ENCODE measurements around the gene CEP131.

CEP131 gene

DNA sequence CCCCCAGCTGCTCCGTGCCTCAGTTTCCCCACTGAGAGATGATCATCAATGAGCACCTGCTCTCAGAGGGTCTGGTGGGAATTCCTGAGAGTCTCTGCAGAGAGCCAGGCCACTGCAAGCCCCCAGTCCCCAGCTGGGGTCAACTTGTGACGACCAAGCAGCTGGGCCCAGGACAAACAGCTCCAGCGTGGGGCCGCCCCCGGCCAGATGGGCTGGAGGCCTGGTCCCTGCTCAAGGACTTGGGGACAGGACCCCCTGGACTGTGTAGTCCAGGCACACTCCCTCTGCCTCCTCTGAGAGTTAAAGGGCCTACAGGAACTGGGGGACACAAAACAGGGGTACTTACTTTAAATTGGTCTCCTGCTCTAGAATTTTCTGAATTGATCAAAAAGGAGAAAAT lies 40.2 kb downstream of the CEP131 start:
- no peaks in the 10 kb centered on the region for H3K4me1 Mint-ChIP-seq
- H3K4me3 Mint-ChIP-seq, result no peak overlapping the region
- no peaks in the 10 kb centered on the region for H3K27me3 Mint-ChIP-seq
- H3K36me3 Mint-ChIP-seq, result no peaks in the 10 kb centered on the region
- H3K9me3 Mint-ChIP-seq, result no peaks in the 10 kb centered on the region
- no peak overlapping the region for H3K27ac Mint-ChIP-seq

DNA sequence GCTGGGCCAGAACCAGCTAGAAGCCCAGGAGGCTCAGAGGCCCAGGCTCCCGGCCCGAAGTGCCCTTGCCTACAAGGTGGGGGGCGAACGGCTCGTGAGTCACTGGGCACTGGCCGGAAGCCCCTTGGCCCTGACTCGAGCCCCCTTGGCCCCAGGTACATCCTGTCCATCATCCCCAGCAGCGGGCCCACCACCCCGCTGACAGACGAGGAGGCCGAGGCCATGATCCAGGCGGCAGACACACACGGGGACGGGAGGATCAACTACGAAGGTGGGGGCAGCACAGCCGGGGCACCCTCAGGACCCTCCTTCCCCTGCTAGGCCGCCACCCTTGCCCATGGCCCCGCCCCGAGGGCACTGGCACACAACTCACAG lies 41.0 kb downstream of the CEP131 start:
- no peak overlapping the region for H3K4me3 Mint-ChIP-seq
- no peaks in the 10 kb centered on the region for H3K4me1 Mint-ChIP-seq
- H3K27me3 Mint-ChIP-seq, result no peaks in the 10 kb centered on the region
- no peak overlapping the region for H3K27ac Mint-ChIP-seq
- H3K9me3 Mint-ChIP-seq, result no peaks in the 10 kb centered on the region
- no peaks in the 10 kb centered on the region for H3K36me3 Mint-ChIP-seq

DNA sequence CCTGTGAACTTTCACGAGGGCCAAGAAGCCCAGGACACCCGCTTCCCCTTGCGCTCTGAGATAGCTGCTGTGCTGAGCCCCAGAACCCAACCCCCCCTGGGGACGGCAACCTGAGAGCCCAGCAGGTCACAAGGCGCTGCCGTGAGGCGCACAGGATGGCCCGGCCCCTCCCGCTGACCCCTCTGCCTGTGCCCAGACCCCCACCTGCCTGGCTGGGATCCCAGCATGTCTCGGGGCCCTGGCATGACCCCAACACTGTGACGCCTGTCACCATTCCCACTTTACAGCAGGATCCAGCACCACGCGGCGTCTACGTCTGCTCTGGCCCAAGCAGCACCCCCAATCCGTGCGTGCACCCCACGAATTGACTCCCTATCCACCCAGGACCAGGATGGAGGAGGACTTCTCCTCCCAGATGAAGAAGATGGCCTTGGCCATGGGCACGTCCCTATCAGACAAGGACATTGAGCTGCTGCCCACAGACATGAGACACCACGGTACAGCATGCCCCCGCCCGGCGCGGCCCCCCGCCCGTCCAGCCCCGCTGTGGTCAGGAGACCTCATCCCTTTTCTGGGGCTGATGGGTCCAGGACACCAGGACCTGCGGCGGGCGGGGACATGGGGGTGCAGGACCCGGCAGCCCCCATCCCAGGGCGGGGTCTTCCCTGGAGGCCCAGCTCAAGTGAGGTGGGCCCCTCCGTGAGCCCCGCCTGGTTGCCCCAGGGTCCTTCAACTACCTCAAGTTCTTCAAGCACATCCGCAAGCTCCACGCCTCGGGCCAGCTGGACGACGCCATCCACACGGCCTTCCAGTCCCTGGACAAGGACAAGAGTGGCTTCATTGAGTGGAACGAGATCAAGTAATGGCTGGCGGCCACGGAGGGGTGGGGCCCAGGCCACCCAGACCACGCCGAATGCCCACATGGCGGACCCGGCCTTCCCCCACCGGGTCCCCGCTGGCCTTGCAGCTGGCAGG lies 41.6 kb downstream of the CEP131 start:
- Mint-ChIP-seq H3K9me3 (no peaks in the 10 kb centered on the region), H3K4me1 (no peaks in the 10 kb centered on the region), H3K36me3 (no peaks in the 10 kb centered on the region), H3K4me3 (no peak overlapping the region), H3K27me3 (no peaks in the 10 kb centered on the region), H3K27ac (no peak overlapping the region)

DNA sequence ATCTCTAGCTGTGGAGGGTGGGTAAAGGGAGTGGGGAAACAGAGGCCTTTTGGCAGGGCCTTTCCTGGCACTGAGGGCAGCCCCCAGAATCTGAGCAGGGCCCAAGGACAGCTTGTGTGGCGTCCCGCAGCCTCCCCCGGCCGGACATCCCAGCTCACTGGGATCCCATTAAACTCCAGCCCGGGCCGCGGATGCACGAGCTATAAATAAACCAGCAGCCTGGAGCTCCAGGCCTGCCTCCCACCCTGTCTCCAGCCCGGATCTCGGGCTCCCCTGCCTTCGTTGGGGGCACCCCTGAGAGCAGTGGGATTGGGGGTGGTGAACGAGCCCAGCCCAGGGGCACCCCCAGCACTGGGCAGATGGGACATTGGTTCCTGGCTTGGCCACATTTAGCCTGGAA lies 42.9 kb downstream of the CEP131 start:
- Mint-ChIP-seq H3K36me3 (no peaks in the 10 kb centered on the region), H3K4me3 (no peak overlapping the region), H3K4me1 (no peaks in the 10 kb centered on the region), H3K27ac (no peak overlapping the region), H3K9me3 (no peaks in the 10 kb centered on the region), H3K27me3 (no peaks in the 10 kb centered on the region)

DNA sequence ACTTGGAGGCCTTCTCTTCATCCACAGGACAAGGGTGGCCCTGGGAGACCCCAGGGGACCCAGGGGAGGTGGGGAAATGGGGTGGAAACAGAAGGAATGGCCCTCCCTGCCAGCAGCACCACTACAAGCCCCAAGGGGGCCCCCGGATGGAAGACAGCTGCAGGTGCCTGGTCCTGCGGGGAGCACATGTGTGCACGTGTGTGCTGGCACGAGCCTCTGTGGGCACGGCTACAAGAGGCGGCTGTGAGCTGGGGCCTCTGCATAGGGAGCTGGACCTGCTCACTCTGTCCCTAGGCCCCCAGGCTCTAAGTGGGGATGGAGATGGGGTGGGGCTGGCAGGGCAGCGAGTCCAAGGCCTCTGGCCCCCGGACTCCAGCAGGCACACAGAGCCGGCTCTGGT lies 43.5 kb downstream of the CEP131 start:
- H3K9me3 Mint-ChIP-seq, result no peaks in the 10 kb centered on the region
- H3K4me3 Mint-ChIP-seq, result no peak overlapping the region
- H3K27me3 Mint-ChIP-seq, result no peaks in the 10 kb centered on the region
- no peak overlapping the region for H3K27ac Mint-ChIP-seq
- H3K36me3 Mint-ChIP-seq, result no peaks in the 10 kb centered on the region
- H3K4me1 Mint-ChIP-seq, result no peaks in the 10 kb centered on the region

DNA sequence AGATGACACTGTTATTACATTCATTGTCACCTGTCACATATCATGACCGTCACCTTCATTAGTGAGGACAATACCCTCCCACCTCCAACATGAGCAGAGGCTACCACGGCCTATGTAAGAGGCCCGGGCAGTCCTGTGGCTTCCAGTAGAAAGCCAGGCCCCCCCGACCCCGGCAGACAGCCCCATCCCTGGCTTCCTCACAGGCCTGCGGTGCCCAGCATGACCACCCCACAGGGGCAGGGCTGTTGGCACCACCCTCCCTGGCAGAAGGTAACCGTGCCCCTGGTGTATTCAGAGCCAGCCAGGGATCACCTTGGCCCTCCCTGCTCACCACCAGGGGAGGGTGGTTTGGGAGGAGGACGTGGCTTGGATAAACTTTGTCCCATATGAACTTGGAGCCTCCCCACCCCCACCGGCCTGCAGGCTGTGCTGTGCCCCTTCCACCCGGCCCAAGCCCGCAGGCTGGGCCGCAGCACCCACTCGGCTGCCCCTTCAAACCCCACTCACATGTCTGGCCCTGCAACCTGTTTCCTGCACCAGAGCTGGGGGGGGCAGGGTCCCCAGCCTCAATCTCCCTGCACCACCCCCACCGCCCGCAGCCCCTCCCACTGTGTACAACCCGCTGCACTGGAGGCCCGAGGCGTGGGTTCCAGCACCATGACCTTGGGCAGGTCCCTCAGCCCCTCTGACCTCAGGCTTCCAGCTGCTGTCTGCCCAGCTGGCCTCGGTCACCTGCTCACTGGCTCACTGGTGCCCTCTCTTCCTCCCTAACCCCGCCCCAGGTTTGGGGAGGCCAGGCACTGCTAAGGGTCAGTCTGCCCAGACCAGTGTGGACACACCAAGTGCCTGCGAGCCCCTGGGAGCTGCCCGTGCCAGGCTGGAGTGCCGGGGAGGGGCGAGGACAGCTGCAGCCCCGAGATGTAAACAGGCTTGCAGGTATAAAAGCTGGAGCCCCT lies 44.4 kb downstream of the CEP131 start:
- Mint-ChIP-seq H3K4me3 (no peak overlapping the region), H3K27me3 (no peaks in the 10 kb centered on the region)

DNA sequence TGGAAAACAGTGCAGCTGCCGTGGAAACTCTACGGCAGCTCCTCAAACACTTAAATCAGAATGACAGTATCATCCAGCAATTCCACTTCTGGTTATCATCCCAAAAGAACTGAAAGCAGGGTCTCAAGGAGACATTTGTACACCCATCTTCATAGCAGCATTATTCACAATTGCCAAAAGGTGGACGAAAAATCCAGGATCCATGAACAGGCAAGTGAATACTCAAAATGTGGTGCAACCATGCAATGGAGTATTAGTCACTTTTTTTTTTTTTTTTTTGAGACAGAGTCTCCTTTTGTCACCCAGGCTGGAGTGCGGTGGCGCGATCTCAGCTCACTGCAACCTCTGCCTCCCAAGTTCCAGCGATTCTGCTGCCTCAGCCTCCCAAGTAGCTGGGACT lies 46.1 kb downstream of the CEP131 start:
- Mint-ChIP-seq H3K4me3 (no peak overlapping the region), H3K36me3 (no peaks in the 10 kb centered on the region), H3K4me1 (no peaks in the 10 kb centered on the region), H3K27ac (no peak overlapping the region), H3K9me3 (no peaks in the 10 kb centered on the region), H3K27me3 (no peaks in the 10 kb centered on the region)

More for the DNA sequence above, 44.4 kb downstream of the CEP131 start:
- H3K9me3 Mint-ChIP-seq, result no peaks in the 10 kb centered on the region
- no peaks in the 10 kb centered on the region for H3K36me3 Mint-ChIP-seq
- H3K27ac Mint-ChIP-seq, result no peak overlapping the region
- no peaks in the 10 kb centered on the region for H3K4me1 Mint-ChIP-seq

DNA sequence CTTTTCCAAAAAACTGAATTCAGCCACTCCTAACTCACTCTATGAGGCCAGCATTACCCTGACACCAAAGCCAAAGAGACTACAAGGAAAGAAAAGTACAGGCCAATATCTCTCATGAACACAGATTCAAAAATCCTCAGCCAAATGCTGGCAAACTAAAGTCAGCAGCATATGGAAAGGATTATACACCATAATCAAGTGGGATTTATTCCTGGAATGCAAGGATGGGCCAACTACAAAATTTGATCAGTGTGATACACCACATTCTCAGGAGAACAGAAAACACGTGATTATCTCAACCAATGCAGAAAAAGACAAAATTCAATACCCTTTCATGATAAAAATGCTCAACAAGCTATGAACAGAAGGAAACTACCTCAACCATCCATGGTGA lies 49.0 kb downstream of the CEP131 start:
- no peaks in the 10 kb centered on the region for H3K27me3 Mint-ChIP-seq
- no peaks in the 10 kb centered on the region for H3K9me3 Mint-ChIP-seq
- H3K36me3 Mint-ChIP-seq, result no peaks in the 10 kb centered on the region
- H3K27ac Mint-ChIP-seq, result no peak overlapping the region
- no peaks in the 10 kb centered on the region for H3K4me1 Mint-ChIP-seq
- H3K4me3 Mint-ChIP-seq, result no peak overlapping the region

DNA sequence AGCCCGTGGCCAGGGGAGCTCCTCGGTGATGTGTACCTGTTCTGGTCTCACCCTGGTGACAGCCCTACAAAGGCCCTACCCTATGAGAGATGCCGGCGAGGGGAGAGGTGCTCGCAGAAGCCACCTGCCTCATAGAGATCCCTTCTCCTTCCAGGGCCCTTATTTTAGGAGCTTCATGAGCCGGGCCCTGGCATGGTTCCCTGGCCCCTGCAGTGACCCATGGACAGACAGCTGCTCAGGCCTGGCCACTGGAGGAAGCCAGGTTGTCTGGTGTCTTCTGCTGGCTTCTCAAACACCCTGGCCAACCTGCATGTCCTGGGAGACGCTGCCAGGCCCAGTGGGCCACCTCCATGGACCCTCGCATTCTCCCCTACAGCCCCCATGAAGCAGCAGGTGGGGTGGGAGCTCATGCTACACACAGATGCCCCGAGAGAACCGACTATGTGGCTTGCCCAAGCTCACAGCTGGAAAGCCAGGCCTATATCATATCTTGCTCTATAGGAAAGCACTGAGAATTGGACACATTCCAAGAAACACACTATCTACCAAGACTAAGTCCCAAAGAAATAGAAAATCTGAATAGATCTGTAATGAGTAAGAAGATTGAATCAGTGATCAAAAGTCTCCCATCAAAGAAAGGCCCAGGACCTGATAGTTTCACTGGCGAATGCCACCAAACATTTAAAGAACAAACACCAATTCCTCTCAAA lies 49.6 kb downstream of the CEP131 start:
- Mint-ChIP-seq H3K27ac (no peak overlapping the region), H3K36me3 (no peaks in the 10 kb centered on the region), H3K4me3 (no peak overlapping the region), H3K27me3 (no peaks in the 10 kb centered on the region), H3K9me3 (no peaks in the 10 kb centered on the region), H3K4me1 (no peaks in the 10 kb centered on the region)

DNA sequence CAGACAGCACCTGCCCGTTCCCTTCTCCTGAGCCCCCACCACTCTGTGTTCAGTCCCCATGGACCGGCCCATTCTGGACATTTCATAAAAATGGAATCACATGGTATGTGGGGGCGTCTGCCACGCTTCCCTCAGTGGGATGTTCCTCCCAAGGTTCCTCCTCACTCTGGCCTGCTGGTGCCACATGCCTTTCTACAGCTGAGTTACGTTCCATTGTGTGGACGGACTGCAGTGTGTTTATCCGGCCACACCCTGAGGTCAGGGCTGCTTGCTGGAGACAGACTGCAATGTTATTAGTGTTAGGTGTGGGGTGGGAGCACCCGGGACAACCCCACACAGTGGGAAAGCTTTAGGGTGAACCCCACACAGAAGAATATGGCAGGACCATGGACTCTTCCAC lies 50.8 kb downstream of the CEP131 start:
- no peak overlapping the region for H3K27ac Mint-ChIP-seq
- no peaks in the 10 kb centered on the region for H3K36me3 Mint-ChIP-seq
- no peak overlapping the region for H3K4me3 Mint-ChIP-seq
- peaks cover 4% of the 10 kb centered on the region for H3K4me1 Mint-ChIP-seq
- H3K27me3 Mint-ChIP-seq, result peaks cover 1% of the 10 kb centered on the region
- no peaks in the 10 kb centered on the region for H3K9me3 Mint-ChIP-seq

DNA sequence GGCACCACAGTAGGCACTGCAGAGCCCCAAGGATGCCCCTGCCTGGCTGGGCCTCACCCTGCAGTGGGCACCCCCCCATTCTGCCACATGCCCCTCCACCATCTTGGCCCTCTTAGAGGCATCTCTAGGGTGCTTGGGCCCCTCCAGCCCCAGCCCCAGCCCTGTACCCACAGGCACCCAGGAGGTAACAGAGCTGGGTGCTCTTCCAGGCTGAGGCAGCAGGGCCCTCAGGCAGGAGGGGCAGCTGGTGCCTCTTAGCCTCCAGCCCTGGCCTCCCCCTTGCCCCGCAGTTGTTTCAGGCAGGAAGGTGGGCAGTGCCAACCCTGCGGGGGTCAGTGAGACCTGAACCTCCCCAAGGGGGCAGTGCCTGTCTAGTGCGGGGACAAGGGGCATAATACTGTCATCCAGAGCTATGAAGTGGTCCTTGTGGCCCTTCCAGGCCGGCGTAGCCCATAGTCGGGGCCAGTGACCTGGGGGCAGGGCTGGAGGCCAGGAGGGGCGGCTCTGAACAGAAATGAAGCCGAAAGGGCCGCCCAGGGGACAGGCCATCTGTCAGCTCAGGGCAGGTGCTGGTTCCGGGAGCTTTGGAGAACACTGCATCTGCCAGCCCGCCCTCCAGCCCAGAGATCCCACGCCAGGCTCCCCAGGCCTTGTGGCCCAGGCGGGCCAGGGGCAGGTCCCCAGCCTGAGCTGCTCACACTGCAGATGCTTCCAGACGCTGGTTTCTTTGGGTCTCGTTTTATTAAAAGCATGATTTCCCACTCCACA lies 51.9 kb downstream of the CEP131 start:
- no peak overlapping the region for H3K4me3 Mint-ChIP-seq
- peaks cover 1% of the 10 kb centered on the region for H3K27me3 Mint-ChIP-seq
- no peak overlapping the region for H3K27ac Mint-ChIP-seq
- no peaks in the 10 kb centered on the region for H3K36me3 Mint-ChIP-seq
- no peaks in the 10 kb centered on the region for H3K9me3 Mint-ChIP-seq
- peaks cover 4% of the 10 kb centered on the region for H3K4me1 Mint-ChIP-seq

DNA sequence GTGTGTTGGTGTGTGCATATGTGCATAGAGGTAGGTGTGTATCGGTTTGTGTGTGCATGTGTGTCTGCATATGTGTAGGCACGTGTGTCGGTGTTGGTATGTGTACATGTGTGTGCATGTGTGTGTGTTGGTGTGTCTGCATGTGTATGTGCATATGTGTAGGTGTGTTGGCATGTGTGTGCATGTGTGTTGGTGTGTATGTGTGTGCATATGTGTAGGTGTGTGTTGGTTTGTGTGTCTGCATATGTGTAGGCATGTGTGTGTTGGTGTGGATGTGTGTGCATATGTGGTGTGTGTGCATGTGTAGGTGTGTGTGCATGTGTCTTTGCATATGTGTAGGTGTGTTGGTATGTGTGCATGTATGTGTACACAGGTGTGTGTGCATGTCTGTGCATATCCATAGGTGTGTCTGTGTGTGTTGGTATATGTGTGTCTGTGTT lies 52.9 kb downstream of the CEP131 start:
- Mint-ChIP-seq H3K4me1 (peaks cover 4% of the 10 kb centered on the region), H3K9me3 (no peaks in the 10 kb centered on the region), H3K27ac (no peak overlapping the region), H3K4me3 (no peak overlapping the region), H3K36me3 (no peaks in the 10 kb centered on the region), H3K27me3 (peaks cover 1% of the 10 kb centered on the region)

DNA sequence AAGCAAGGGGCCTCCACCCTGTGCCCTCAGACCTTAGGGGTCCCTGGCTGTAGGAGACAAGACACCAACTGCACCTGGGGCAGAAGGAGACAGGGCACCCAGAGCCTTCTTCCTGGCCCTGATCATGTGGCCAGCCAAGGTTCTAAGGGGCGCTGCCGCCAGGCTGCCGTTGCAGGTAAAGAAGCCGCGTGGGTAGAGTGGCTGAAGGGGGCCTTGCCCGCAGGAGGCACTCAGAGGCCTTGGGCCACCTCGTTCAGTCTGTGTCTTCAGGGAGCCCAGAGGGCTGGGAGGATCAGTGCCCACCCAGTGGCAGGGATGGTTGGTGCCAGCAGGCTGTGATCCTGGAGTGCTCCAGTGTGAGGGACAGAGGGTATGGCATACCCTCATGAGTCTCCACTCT lies 55.1 kb downstream of the CEP131 start:
- Mint-ChIP-seq H3K4me3 (no peak overlapping the region), H3K27me3 (peaks cover 1% of the 10 kb centered on the region)

DNA sequence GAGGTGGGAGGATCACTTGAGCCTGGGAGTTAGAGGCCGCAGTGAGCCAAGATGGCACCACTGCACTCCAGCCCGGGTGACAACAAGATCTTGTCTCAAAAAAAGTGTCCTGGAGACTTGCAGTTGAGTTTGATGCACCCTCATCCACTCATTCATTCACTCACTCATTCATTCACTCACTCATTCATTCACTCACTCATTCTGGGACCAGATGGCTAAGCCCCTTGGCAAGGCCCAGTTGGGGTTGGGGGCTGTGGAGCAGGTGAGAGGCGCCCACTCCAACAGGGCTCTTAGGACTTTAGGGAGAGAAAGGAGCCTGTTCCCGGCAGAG lies 55.6 kb downstream of the CEP131 start:
- Mint-ChIP-seq H3K36me3 (no peaks in the 10 kb centered on the region), H3K27me3 (peaks cover 1% of the 10 kb centered on the region), H3K27ac (peak overlapping the region; percentile 82), H3K9me3 (no peaks in the 10 kb centered on the region), H3K4me1 (peaks cover 8% of the 10 kb centered on the region), H3K4me3 (peak overlapping the region; percentile 80)

More for the DNA sequence above, 55.1 kb downstream of the CEP131 start:
- no peaks in the 10 kb centered on the region for H3K36me3 Mint-ChIP-seq
- peaks cover 8% of the 10 kb centered on the region for H3K4me1 Mint-ChIP-seq
- H3K27ac Mint-ChIP-seq, result no peak overlapping the region
- H3K9me3 Mint-ChIP-seq, result no peaks in the 10 kb centered on the region

DNA sequence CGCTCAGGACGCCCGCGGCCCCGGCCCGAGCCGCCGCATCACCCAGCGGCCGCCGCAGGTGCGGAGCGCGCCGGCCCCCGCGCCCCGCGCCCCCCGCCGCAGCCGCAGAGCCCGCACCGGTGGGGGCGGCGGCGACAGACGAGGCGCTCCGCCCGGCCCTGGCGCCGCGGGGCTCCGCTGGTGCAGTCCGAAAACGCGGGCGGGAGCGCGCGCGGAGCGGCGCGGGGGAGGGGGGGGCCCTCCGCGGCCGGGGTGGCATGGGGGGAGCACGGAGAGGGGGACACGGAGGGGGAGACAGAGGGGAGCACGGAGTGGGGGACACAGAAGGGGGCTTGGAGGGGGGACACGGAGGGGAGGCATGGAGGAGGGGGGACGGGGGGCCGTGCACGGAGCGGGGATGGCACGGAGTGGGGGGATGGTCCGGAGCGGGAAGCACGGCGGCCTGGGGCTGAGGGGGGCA lies 56.7 kb downstream of the CEP131 start, which contains the start of gene AATK:
TSS of gene AATK (minus strand) at position 189 of the 460 bp plus-strand sequence. CDS start 229 bp downstream, outside the sequence.
- Mint-ChIP-seq H3K36me3 (no peaks in the 10 kb centered on the region), H3K9me3 (no peaks in the 10 kb centered on the region), H3K4me3 (peak within 1 kb of the TSS; percentile 58), H3K27ac (no peak within 1 kb of the TSS), H3K4me1 (peaks cover 12% of the 10 kb centered on the region), H3K27me3 (peaks cover 1% of the 10 kb centered on the region)
